IMR-90 (cell line): ENCODE data around the gene TBC1D22A.

Experiments
- BHLHE40 ChIP-seq: fragments of 150-350 bp; IDR thresholded peaks from 2 replicates; pipeline ENCODE4 v1.6.1; 2016; ENCODE audit warnings: mild to moderate bottlenecking, low read depth, low read length
- CEBPB ChIP-seq: IDR thresholded peaks from 2 replicates; pipeline ENCODE4 v1.6.1; 2012; ENCODE audit warnings: low read depth, low read length, improper control_type of control experiment
- FOS ChIP-seq: fragments of 150-350 bp; IDR thresholded peaks from 2 replicates; pipeline ENCODE4 v1.6.1; 2016; ENCODE audit warnings: low read depth, low read length
- MAFK ChIP-seq: IDR thresholded peaks from 2 replicates; pipeline ENCODE4 v1.6.1; 2012; ENCODE audit warnings: low read depth, low read length, improper control_type of control experiment
- MXI1 ChIP-seq: IDR thresholded peaks from 2 replicates; pipeline ENCODE4 v1.6.1; 2012; ENCODE audit warnings: low read depth, mild to moderate bottlenecking, low read length, moderate library complexity, borderline replicate concordance
- NFE2L2 ChIP-seq: fragments of 150-350 bp; IDR thresholded peaks from 2 replicates; pipeline ENCODE4 v1.6.1; 2016; ENCODE audit warnings: low read depth, mild to moderate bottlenecking, low read length
- POLR2A ChIP-seq: IDR thresholded peaks from 2 replicates; pipeline ENCODE4 v1.6.1; 2012; ENCODE audit warnings: mild to moderate bottlenecking, low read depth, low read length
- RAD21 ChIP-seq: IDR thresholded peaks from 2 replicates; pipeline ENCODE4 v1.6.1; 2012; ENCODE audit warnings: low read length, improper control_type of control experiment
- RCOR1 ChIP-seq: IDR thresholded peaks from 2 replicates; pipeline ENCODE4 v1.6.1; 2012; ENCODE audit warnings: mild to moderate bottlenecking, low read length, improper control_type of control experiment; ENCODE audit not compliant: insufficient replicate concordance
- RFX5 ChIP-seq: IDR thresholded peaks from 2 replicates; pipeline ENCODE4 v1.8.0; 2012; ENCODE audit warnings: low read depth, mild to moderate bottlenecking, low read length, moderate library complexity
- SMC3 ChIP-seq: fragments of 150-350 bp; IDR thresholded peaks from 2 replicates; pipeline ENCODE4 v1.6.1; 2016; ENCODE audit warnings: low read depth, mild to moderate bottlenecking, antibody characterized with exemption, low read length, moderate library complexity
- TF ChIP-seq, protein P1 (sequence below): conservative IDR thresholded peaks from 2 replicates; pipeline ENCODE4 v1.5.1; 2012; ENCODE audit warnings: mild to moderate bottlenecking, low read depth, low read length, improper control_type of control experiment
- TF ChIP-seq, protein P2 (sequence below): fragments of 150-350 bp; IDR thresholded peaks from 2 replicates; pipeline ENCODE4 v1.6.1; 2017; ENCODE audit warnings: mild to moderate bottlenecking, antibody characterized with exemption, low read length, low read depth
- TF ChIP-seq, protein P3 (sequence below): fragments of 150-350 bp; IDR thresholded peaks from 2 replicates; pipeline ENCODE4 v1.6.1; 2016; ENCODE audit warnings: low read depth, mild to moderate bottlenecking, low read length, moderate library complexity, borderline replicate concordance

DNA sequence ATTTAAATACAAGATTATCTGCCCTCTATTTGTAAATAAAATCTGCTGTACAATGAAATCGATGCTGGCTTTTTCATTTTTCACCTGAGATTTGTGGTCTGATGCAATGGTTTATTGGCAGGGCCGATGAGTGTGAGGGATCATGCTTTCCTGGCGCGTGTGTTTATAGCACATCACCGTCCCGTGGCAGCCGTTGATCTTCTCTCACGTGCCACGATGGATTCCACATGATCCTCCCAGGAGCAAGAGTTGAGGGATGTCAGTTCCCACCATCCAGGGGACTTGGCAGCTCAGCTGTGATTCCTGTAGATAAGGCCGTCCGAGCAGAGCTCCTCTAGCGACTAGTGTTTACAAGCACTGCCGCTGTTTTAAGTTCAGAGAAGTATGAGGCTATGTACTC is 213.7 kb downstream of the TBC1D22A start:
- TF ChIP-seq MXI1 (no peak), SMC3 (no peak), POLR2A (no peak), CEBPB (no peak), BHLHE40 (no peak), RFX5 (no peak), FOS (no peak), NFE2L2 (no peak), MAFK (no peak), RAD21 (no peak), RCOR1 (no peak)
- TF ChIP-seq, protein P1, sequence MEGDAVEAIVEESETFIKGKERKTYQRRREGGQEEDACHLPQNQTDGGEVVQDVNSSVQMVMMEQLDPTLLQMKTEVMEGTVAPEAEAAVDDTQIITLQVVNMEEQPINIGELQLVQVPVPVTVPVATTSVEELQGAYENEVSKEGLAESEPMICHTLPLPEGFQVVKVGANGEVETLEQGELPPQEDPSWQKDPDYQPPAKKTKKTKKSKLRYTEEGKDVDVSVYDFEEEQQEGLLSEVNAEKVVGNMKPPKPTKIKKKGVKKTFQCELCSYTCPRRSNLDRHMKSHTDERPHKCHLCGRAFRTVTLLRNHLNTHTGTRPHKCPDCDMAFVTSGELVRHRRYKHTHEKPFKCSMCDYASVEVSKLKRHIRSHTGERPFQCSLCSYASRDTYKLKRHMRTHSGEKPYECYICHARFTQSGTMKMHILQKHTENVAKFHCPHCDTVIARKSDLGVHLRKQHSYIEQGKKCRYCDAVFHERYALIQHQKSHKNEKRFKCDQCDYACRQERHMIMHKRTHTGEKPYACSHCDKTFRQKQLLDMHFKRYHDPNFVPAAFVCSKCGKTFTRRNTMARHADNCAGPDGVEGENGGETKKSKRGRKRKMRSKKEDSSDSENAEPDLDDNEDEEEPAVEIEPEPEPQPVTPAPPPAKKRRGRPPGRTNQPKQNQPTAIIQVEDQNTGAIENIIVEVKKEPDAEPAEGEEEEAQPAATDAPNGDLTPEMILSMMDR = no peak
- TF ChIP-seq, protein P2, sequence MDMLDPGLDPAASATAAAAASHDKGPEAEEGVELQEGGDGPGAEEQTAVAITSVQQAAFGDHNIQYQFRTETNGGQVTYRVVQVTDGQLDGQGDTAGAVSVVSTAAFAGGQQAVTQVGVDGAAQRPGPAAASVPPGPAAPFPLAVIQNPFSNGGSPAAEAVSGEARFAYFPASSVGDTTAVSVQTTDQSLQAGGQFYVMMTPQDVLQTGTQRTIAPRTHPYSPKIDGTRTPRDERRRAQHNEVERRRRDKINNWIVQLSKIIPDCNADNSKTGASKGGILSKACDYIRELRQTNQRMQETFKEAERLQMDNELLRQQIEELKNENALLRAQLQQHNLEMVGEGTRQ = no peak
- TF ChIP-seq, protein P3, sequence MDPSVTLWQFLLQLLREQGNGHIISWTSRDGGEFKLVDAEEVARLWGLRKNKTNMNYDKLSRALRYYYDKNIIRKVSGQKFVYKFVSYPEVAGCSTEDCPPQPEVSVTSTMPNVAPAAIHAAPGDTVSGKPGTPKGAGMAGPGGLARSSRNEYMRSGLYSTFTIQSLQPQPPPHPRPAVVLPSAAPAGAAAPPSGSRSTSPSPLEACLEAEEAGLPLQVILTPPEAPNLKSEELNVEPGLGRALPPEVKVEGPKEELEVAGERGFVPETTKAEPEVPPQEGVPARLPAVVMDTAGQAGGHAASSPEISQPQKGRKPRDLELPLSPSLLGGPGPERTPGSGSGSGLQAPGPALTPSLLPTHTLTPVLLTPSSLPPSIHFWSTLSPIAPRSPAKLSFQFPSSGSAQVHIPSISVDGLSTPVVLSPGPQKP = no peak
